Right lobe of liver (tissue), 4 donors: ENCODE results near the gene SLC16A4.

Experiments
- CTCF ChIP-seq, 4 donors: fragments of 200-600 bp in 3 of 4; fragments of 450-650 bp in 1 of 4; IDR thresholded peaks; one replicate each; pipeline versions ENCODE4 v1.5.1 to v1.8.0; 2016 to 2022; ENCODE audit warnings: antibody characterized with exemption in 4 of 4, mild to moderate bottlenecking in 2 of 4
- POLR2A ChIP-seq: fragments of 450-650 bp; IDR thresholded peaks from one replicate; pipeline ENCODE4 v1.6.1; 2017; ENCODE audit warnings: antibody characterized with exemption, mild to moderate bottlenecking
- donor health status: DM: no; HTN: no; CAD: no.
- donor health status: DM: no; HTN: no; CAD: no.
- donor health status: DM: no; HTN: yes; CAD: no.

- TF ChIP-seq POLR2A (no peak), CTCF (IDR thresholded peaks at IDR 0.05) (no peak)
Measured at GRCh38 chr1:110324667-110325066, 66.2 kb downstream of the SLC16A4 start.
